Measurements from ENCODE around the gene ZNF397. TPM values are rescaled to one million over a fixed set of nuclear protein-coding genes. Genes with fewer than 3 reads are reported as not detected.

Gene ZNF397
- total RNA-seq, 1 experiment from 2014 or later: 23.8 TPM

GRCh38 chr18:35264409-35264808, 23.6 kb downstream of the ZNF397 start:
- Histone ChIP-seq H3K9me2 (ENCODE audit: insufficient read depth) (no peaks in the 10 kb centered on the region), H3K9me3 (ENCODE audit: control insufficient read depth in 1 of 2, insufficient read depth in 1 of 2, low read depth in 1 of 2, low read length in 2 of 2) (peaks cover 0 to 6% of the 10 kb centered on the region in 2 experiments; a peak in 1 of 4 replicates), H3K27me3 (ENCODE audit: insufficient read depth, low read length) (no peaks in the 10 kb centered on the region), H3K36me3 (ENCODE audit: control insufficient read depth in 1 of 2, insufficient read depth in 2 of 2, low read length in 2 of 2) (no peaks in the 10 kb centered on the region; a peak in 1 of 4 replicates), H3K4me3 (replicated peaks in 1 of 2; ENCODE audit: low read depth in 1 of 2, low read length in 2 of 2) (no peak overlapping the region), H3K79me2 (ENCODE audit: insufficient read depth, low read length) (no peaks in the 10 kb centered on the region), H3K27ac (ENCODE audit: low read depth, low read length) (no peak overlapping the region), H3K4me1 (ENCODE audit: control insufficient read depth in 1 of 2, insufficient read depth in 2 of 2, low read length in 2 of 2) (no peaks in the 10 kb centered on the region), H3K9ac (ENCODE audit: low read length) (no peak overlapping the region), H2AFZ (ENCODE audit: low read depth, low read length, poor library complexity, severe bottlenecking) (no peak overlapping the region), H3K4me2 (ENCODE audit: low read length) (no peak overlapping the region), H4K20me1 (ENCODE audit: insufficient read depth) (no peaks in the 10 kb centered on the region)
- no peak for DNase-seq (ENCODE audit: low read depth, low spot score)
- TF ChIP-seq SRF (IDR thresholded peaks at IDR 0.05; ENCODE audit: low read depth) (no peak), TCF7L2 (IDR thresholded peaks at IDR 0.05; ENCODE audit: borderline replicate concordance, extremely low read depth, insufficient read depth, insufficient read length) (no peak), CTCF (IDR thresholded peaks at IDR 0.05 in 2 of 3, conservative IDR thresholded peaks at IDR 0.05 in 1 of 3; ENCODE audit: borderline replicate concordance in 1 of 3, insufficient read depth in 1 of 3, low read depth in 2 of 3, low read length in 2 of 3) (no peak), REST (IDR thresholded peaks at IDR 0.05; ENCODE audit: low read depth) (no peak), EZH2 (IDR thresholded peaks at IDR 0.05) (no peak), ZBTB33 (IDR thresholded peaks at IDR 0.05; ENCODE audit: extremely low read depth, insufficient replicate concordance, low read length) (no peak)
- TF ChIP-seq, protein P1, sequence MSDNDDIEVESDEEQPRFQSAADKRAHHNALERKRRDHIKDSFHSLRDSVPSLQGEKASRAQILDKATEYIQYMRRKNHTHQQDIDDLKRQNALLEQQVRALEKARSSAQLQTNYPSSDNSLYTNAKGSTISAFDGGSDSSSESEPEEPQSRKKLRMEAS (IDR thresholded peaks at IDR 0.05): no peak
- ChIA-PET POLR2A (no interaction called here), CTCF (no interaction called here), RAD21 (ENCODE audit: low non-redundant PET in 1 of 2, low total read pairs in 2 of 2, uncharacterized antibody in 2 of 2, unreplicated experiment in 2 of 2) (interaction anchor here in 1 of 2 experiments (0.6 kb wide), 1 partner anchor 193 kb away, joined by 4 read pairs; no protein-coding TSS in a partner anchor)
- BruUV-seq (replicated peaks): no TSS peak
- ATAC-seq: no peak
- intact Hi-C loops (cut with micrococcal nuclease): no loop called here
